ENCODE results near the gene WDR17.
"Not testable (repeated sequence)": the region's sequence is repeated elsewhere in the genome, so short reads cannot be mapped to it uniquely, and the experiment has no call there.

WDR17 gene

GRCh38 chr4:176193938-176194337 is 128.3 kb downstream of the WDR17 start:
- no peak for DNase-seq

GRCh38 chr4:176195184-176195978 is 129.7 kb downstream of the WDR17 start, which contains the start of gene SPATA4:
SPATA4 (minus strand) TSS chr4:176195585; CDS start chr4:176195562, 23 bp downstream.
- DNase-seq, result peak; percentile 81 to 88

GRCh38 chr4:176198316-176198903 is 132.8 kb downstream of the WDR17 start:
- peak in 1 of 2 experiments; percentile 16 for DNase-seq

- no peak for DNase-seq
These were observed 139.7 kb downstream of the WDR17 start for GRCh38 chr4:176205299-176205698.

GRCh38 chr4:176207839-176208238 is 142.2 kb downstream of the WDR17 start:
- DNase-seq, result peak; percentile 20 to 38

- DNase-seq, result no peak
These were observed 143.9 kb downstream of the WDR17 start for GRCh38 chr4:176209535-176209934.

- DNase-seq, result no peak
These were observed 144.5 kb downstream of the WDR17 start for GRCh38 chr4:176210101-176210500.

GRCh38 chr4:176210579-176211296 is 145.1 kb downstream of the WDR17 start:
- no peak for DNase-seq

GRCh38 chr4:176212351-176212750 is 146.7 kb downstream of the WDR17 start:
- DNase-seq, result not testable (repeated sequence)

- DNase-seq, result no peak
These were observed 151.9 kb downstream of the WDR17 start for GRCh38 chr4:176217510-176217909.

- DNase-seq, result no peak
These were observed 156.5 kb downstream of the WDR17 start for GRCh38 chr4:176222149-176222548.

GRCh38 chr4:176223561-176223960 is 157.9 kb downstream of the WDR17 start:
- no peak for DNase-seq

- no peak for DNase-seq
These were observed 161.1 kb downstream of the WDR17 start for GRCh38 chr4:176226736-176227135.

GRCh38 chr4:176229645-176230044 is 164.0 kb downstream of the WDR17 start:
- DNase-seq, result no peak

Measured in NCI-H526 (cell line).